Measurements from ENCODE around the gene MVB12B. TPM values are rescaled to one million over a fixed set of nuclear protein-coding genes. Genes with fewer than 3 reads are reported as not detected.

MVB12B gene
- total RNA-seq, 2 experiments from 2014 or later = 33.5 to 34.1 TPM

DNA sequence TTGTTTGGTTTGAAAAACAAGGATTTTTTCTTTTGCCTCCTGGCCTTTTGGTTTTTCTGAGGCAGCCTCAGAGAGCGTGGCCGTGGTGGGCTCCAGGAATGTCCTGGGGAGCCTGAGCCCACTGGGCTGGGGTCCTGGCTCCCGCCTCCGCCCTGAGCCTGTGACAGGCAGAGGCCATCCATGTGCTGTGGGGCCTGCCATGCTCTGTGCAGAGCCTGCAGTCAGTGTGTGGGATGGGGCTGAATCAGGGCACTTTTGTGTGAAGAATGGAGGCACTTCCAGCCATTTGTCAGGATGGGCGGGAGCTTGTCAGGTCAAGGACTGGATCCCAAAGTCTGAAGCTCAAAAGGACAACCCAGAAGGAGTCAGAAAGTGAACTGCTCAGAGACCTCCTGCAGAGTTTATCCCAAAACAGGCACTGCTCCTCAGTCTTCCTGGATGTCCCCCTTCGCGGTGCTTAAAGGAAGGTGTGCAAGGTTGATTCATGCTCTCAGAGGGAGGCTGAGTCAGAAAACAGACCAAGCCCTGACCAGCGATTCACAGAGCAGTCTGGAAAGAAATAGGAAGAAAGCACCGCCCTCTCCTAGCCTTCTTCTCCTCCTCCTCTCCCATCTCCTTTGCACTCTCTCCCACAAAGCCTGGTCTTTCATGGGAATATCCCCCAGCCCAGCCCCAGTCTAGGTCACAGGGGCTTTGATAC is 53.2 kb downstream of the MVB12B start:
- POLR2A ChIA-PET = no interaction called here
- H3K36me3 Mint-ChIP-seq = peaks cover 6% of the 10 kb centered on the region
- no peaks in the 10 kb centered on the region for H3K27me3 Mint-ChIP-seq
- H3K27ac Mint-ChIP-seq = no peak overlapping the region
- no peak for ATAC-seq (ENCODE audit: low read depth)
- H3K9me3 Mint-ChIP-seq = no peaks in the 10 kb centered on the region
- no peak for DNase-seq
- peaks cover 19% of the 10 kb centered on the region for H3K4me1 Mint-ChIP-seq
- no peak overlapping the region for H3K4me3 Mint-ChIP-seq

DNA sequence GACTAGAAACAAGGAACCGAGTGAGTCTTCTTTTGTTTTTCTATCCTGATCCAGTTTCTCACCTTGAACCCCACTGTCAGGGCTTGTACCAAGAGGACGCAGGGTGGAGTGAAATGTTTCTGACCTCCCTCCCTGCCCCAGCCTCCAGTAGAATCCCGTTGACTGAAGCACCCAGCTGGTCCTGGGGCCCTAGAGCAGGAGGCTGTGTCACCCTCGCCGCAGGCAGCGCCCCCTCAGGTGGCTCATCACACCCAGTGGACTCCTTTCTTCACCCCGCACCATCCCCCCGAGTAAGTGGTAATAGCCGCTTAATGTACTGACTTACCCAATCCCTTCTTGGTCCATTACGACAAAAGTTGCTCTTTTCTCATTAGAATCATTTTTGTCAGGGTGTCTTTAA is 53.8 kb downstream of the MVB12B start:
- Mint-ChIP-seq H3K4me1 (peaks cover 15% of the 10 kb centered on the region), H3K27me3 (no peaks in the 10 kb centered on the region), H3K36me3 (peaks cover 4% of the 10 kb centered on the region), H3K4me3 (no peak overlapping the region), H3K27ac (no peak overlapping the region), H3K9me3 (no peaks in the 10 kb centered on the region)
- POLR2A ChIA-PET = no interaction called here
- DNase-seq (no peak), ATAC-seq (ENCODE audit: low read depth) (no peak)

DNA sequence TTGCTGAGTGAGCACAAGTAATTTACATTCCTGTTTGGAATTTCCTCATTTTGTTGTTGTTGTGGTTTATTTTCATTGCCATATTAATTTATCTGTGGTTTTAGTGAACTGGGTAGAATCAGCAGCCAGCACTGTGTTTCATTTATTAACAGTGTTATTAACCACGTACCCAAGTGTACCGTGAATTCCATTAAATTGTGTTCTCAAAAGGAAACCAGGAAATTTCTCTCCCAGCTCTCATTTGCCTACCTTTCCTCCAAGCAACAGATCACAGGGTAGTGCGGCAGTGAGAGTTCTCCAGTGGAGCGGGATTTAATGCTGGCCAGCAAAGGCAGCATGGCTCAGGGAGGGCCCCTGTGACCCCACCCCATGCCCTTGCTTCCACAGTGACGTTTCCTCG is 54.6 kb downstream of the MVB12B start:
- no peak overlapping the region for H3K4me3 Mint-ChIP-seq
- DNase-seq (no peak), ATAC-seq (ENCODE audit: low read depth) (no peak)
- H3K27me3 Mint-ChIP-seq = no peaks in the 10 kb centered on the region
- peaks cover 3% of the 10 kb centered on the region for H3K36me3 Mint-ChIP-seq
- POLR2A ChIA-PET = no interaction called here
- H3K4me1 Mint-ChIP-seq = peaks cover 10% of the 10 kb centered on the region
- no peaks in the 10 kb centered on the region for H3K9me3 Mint-ChIP-seq
- no peak overlapping the region for H3K27ac Mint-ChIP-seq

DNA sequence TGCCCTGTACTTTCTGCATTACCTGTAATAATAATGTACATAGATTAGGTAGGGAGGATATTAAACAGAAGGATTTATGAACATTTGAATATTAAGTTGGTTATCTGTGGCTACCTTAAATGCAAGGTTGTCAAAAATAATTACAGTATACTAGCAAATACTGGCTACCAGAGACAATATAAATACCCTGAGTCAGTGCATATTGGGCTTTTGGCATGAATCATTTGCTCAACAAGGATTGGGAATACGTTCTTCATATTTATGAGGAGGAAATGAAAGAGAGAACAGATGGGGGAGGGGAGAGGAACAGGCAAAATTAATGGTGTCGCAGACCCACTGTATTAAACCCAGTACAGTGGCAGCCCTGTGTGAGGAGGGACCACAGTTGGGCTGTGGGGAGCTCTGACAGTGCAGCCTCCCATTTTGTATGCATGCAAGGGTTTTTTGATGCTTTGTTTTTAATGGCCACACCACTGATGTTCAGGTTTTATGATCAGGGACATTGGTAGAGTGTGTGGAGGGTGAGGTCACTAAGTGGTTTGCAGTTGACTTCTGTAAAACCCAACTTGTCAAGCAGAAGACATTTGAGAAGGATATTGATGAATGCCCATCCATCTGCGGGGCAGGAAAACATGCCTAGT is 56.9 kb downstream of the MVB12B start:
- peaks cover 12% of the 10 kb centered on the region for H3K36me3 Mint-ChIP-seq
- H3K9me3 Mint-ChIP-seq = no peaks in the 10 kb centered on the region
- no peak overlapping the region for H3K27ac Mint-ChIP-seq

DNA sequence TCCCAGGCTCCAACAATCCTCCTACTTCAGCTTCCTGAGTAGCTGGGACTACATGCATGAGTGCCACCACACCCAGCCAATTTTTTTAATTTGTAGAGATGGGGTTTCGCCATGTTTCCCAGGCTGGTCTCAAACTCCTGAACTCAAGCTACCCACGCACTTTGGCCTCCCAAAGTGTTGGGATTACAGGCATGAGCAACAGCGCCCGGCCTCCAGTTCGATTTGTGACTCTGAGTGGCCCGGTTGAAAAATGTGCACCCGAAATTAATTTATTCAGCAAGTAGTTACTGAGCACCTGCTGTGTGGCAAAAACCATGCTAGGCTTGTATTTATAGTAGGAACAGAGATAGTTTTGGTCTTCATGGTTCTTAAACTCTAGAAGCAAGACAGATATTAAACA is 58.3 kb downstream of the MVB12B start:
- Mint-ChIP-seq H3K27ac (no peak overlapping the region), H3K4me3 (no peak overlapping the region), H3K27me3 (no peaks in the 10 kb centered on the region), H3K9me3 (no peaks in the 10 kb centered on the region), H3K4me1 (peaks cover 13% of the 10 kb centered on the region), H3K36me3 (peaks cover 15% of the 10 kb centered on the region)
- POLR2A ChIA-PET = interaction anchor here (0.6 kb wide), 1 partner anchor 12 kb away, joined by 6 read pairs; no protein-coding TSS in a partner anchor
- ATAC-seq (ENCODE audit: low read depth) (no peak), DNase-seq (no peak)

More for the DNA sequence above, 56.9 kb downstream of the MVB12B start:
- DNase-seq (no peak), ATAC-seq (ENCODE audit: low read depth) (no peak)
- H3K4me1 Mint-ChIP-seq = peaks cover 6% of the 10 kb centered on the region
- POLR2A ChIA-PET = no interaction called here
- no peaks in the 10 kb centered on the region for H3K27me3 Mint-ChIP-seq
- H3K4me3 Mint-ChIP-seq = no peak overlapping the region

DNA sequence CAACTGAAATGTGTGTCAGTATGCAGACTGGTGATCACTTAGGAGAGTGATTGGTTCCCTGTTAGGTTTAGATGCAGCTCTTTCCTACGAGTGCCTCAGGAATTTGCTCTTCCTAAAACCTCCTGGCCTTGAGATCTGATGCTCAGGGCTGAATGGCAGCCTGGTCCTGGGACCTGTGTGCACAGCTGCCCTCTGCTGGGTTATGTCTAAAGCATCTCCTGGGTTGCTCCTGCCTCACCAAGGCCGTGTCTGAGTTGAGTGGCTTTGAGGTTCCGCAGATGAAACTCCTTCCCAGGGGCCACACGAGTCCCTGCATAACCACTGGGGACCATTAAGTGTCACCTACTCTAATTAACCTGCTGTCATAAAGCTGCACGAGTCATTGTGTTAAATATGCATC is 59.5 kb downstream of the MVB12B start:
- Mint-ChIP-seq H3K36me3 (peaks cover 17% of the 10 kb centered on the region), H3K4me3 (no peak overlapping the region), H3K27ac (no peak overlapping the region), H3K27me3 (no peaks in the 10 kb centered on the region), H3K9me3 (no peaks in the 10 kb centered on the region), H3K4me1 (peaks cover 23% of the 10 kb centered on the region)
- DNase-seq (no peak), ATAC-seq (ENCODE audit: low read depth) (no peak)
- POLR2A ChIA-PET = no interaction called here

DNA sequence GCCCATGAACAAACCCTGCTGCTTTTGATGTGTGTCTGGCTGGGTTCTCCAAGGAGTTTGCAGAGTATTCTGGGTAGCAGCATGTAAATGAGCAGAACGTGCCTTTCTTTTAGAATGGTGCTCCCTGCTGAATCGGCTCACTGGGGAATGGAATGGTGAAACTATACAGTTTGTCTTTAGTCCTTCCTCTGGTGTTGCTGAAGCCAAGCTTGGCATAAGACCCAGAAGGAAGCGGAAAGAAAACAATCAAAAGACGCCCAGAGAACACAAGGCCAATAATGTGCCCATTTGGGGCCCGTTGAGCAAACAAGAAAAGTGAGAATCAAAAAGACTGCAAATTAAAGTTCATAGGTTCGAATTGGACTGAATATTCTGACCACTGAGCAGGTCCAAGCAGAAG is 60.1 kb downstream of the MVB12B start:
- ATAC-seq (ENCODE audit: low read depth) (no peak), DNase-seq (no peak)
- H3K27me3 Mint-ChIP-seq = no peaks in the 10 kb centered on the region
- no peaks in the 10 kb centered on the region for H3K9me3 Mint-ChIP-seq
- peaks cover 30% of the 10 kb centered on the region for H3K4me1 Mint-ChIP-seq
- H3K27ac Mint-ChIP-seq = no peak overlapping the region
- no peak overlapping the region for H3K4me3 Mint-ChIP-seq
- POLR2A ChIA-PET = no interaction called here
- H3K36me3 Mint-ChIP-seq = peaks cover 19% of the 10 kb centered on the region

DNA sequence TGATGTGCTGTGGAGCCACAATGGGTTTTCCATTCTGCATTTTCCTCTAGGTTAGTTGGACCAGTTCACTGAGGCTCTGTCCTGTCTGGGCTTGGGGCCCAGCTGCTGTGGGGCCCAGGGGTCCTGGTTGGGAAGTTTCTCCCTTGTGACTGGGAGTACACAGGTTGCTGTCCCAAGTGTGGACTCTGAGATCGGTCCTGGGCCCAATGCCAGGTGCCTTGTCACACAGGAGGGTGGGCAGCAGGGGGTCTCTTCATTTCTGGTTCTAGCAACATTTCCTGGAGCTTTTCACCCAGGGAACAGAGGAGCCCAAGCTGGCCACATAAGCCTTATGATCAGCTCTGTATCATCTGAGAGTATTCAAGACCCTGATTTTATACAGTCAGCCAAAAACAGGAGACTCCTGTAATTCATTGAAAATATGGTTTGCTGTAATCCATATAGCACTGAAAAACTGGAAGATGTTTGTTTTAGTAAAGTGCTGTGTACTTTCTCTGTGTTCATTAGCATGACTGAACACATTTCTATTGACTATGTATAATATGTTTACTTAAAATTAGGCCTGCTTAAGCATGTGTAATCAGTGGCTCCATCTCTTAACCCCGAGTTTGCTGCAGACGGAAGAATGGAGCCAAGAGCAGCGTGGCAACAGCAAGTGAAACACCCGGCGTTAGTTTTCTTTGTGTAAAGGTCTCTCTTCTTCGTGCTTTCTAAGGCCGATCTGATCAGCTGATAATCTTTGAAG is 62.5 kb downstream of the MVB12B start:
- Mint-ChIP-seq H3K4me3 (no peak overlapping the region), H3K9me3 (no peaks in the 10 kb centered on the region), H3K36me3 (peaks cover 25% of the 10 kb centered on the region), H3K27me3 (no peaks in the 10 kb centered on the region), H3K27ac (no peak overlapping the region), H3K4me1 (peaks cover 38% of the 10 kb centered on the region)
- no peak for DNase-seq
- POLR2A ChIA-PET = no interaction called here
- ATAC-seq (ENCODE audit: low read depth) = no peak

DNA sequence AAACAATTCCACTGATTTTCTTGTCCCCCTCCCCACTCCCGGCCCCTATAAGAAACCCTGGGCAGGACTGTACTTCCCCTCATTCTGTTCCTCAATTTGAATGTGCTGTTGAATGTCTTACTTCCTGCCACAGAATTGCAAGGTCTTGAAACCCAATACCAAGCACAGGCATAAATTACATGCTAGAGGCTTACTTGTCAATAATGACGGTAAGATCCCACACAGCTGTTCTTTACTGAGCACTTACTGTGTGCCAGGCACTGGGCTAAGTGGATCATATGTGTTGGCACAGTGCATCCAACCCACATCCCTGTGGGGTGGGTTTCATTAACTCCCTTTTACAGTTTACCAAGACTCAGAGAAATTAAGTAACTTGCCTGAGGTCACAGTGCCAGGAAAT is 63.4 kb downstream of the MVB12B start:
- POLR2A ChIA-PET = interaction anchor here (0.7 kb wide), 1 partner anchor 1149 kb away, joined by 4 read pairs; the partner anchor contains the start of gene HSPA5
- DNase-seq (no peak), ATAC-seq (ENCODE audit: low read depth) (peak; percentile 70)
- no peaks in the 10 kb centered on the region for H3K27me3 Mint-ChIP-seq
- H3K36me3 Mint-ChIP-seq = peaks cover 32% of the 10 kb centered on the region
- H3K27ac Mint-ChIP-seq = peak overlapping the region; percentile 80
- no peaks in the 10 kb centered on the region for H3K9me3 Mint-ChIP-seq
- peaks cover 46% of the 10 kb centered on the region for H3K4me1 Mint-ChIP-seq
- H3K4me3 Mint-ChIP-seq = peak overlapping the region; percentile 38

DNA sequence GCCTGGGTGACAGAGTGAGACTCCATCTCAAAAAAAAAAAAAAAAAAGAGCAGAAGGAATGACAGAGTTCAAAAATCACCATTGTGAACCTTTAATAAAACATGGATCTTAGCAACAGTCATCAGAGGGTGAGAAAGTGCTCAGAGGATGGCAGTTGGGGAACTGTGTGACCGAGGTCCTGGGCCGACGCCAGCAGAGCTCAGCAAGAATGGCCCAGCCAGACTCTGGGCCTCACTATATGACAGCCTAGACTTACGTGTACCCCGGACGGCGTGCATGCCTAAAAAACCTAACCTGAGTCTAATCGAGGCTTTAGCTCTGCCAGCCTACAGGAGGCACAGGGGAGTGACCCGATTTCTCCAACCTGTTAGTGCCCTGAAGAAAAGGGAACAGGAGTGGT is 64.3 kb downstream of the MVB12B start:
- ATAC-seq (ENCODE audit: low read depth) = no peak
- H3K27ac Mint-ChIP-seq = no peak overlapping the region
- POLR2A ChIA-PET = interaction anchor here (0.7 kb wide), 1 partner anchor 1150 kb away, joined by 4 read pairs; the partner anchor contains the start of gene HSPA5

DNA sequence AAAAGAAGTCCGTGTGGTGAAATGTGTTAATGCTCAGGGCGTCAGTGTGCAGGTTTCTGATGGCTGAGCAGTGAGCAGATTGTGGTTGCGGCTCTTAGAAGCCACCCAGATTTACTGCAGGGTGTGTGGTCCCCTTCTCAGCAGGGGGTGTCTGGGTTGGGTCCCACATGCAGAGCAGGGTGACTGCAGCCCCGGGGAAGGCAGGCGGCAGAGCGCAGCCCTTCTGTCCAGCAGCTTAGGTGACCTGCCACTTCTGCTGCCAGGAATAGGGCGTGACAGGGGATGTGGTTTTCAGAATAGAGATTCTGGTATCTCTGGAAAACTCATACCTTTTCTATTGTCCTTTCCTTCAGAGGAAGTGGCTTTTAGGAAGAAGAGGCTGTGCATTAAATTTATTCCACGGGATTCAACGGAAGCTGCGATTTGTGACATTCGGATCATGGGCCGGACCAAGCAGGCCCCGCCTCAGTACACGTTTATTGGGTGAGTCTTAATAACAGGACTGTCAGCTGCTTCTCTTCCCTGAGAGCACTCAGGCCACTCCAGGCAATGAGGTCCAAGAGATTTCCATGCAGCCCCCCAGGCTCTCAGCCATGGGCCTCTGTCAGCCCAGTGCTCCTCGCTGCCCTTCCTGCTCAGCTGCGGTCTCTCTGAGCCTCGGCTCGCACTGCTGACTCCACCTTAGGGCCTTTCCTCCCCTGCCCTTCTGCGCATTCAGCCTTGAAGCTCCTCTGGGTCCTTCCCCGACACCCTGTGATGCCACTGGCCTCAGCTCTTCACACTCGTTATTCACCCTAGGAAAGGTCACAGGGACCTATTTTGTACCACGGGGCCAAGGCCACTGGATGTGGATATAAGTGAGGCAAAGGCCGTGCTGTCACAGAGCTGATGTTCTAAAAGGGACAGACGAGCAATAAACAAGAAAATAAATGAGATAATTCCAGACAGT is 65.4 kb downstream of the MVB12B start:
- DNase-seq (no peak), ATAC-seq (ENCODE audit: low read depth) (no peak)
- Mint-ChIP-seq H3K4me1 (peaks cover 63% of the 10 kb centered on the region), H3K36me3 (peaks cover 36% of the 10 kb centered on the region), H3K27ac (peak overlapping the region; percentile 60), H3K9me3 (no peaks in the 10 kb centered on the region), H3K4me3 (peak overlapping the region; percentile 35), H3K27me3 (no peaks in the 10 kb centered on the region)
- POLR2A ChIA-PET = no interaction called here

More for the DNA sequence above, 64.3 kb downstream of the MVB12B start:
- H3K4me1 Mint-ChIP-seq = peaks cover 55% of the 10 kb centered on the region
- H3K27me3 Mint-ChIP-seq = no peaks in the 10 kb centered on the region
- H3K4me3 Mint-ChIP-seq = no peak overlapping the region
- H3K9me3 Mint-ChIP-seq = no peaks in the 10 kb centered on the region
- peaks cover 35% of the 10 kb centered on the region for H3K36me3 Mint-ChIP-seq
- no peak for DNase-seq

DNA sequence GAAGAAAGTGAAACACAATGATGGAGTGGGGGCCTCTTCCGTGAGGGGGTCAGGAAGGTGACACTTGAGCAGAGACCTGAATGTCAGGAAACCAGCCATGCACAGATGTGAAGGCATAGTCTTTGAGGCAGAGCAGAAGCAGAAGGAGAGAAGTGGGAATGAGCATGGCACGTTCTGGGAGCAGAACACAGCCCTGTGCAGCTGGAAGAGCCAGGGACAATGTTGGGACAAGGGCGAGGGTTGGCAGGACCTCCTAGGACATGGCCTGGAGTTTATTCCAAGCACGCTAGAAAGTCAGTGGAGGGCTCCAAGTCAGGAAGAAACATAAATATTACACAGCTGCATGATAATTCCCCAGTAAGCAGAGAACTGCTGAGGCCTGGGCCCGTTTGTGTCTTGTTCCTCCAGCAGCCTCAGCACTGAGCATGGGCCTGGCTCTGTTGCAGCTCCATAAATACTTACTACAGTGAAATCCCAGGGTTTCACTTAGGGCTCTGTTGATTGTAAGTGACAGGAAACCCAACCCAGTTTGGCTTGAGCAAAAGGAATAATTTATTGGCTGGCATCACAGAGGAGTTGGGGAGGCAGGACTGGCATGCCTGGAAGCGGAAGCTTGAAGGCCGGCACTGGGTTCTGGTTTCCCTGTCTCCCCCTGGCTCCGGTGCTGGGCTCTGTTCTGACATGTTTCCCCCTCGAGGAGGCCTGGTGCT is 66.2 kb downstream of the MVB12B start:
- no peak for DNase-seq
- Mint-ChIP-seq H3K4me3 (no peak overlapping the region), H3K36me3 (peaks cover 33% of the 10 kb centered on the region), H3K27me3 (no peaks in the 10 kb centered on the region), H3K4me1 (peaks cover 69% of the 10 kb centered on the region), H3K27ac (peak overlapping the region; percentile 60), H3K9me3 (no peaks in the 10 kb centered on the region)
- ATAC-seq (ENCODE audit: low read depth) = no peak
- POLR2A ChIA-PET = no interaction called here

Data from activated naive CD8-positive, alpha-beta T cell treated with anti-CD3 and anti-CD28 coated beads, Interleukin-2, amount 10 ng/mL, durations not matched to agents 7 days and 5 days (primary cell).